Liver (tissue), 10 donors: Measurements from ENCODE around the gene RBCK1. TPM values are rescaled to one million over a fixed set of nuclear protein-coding genes. Genes with fewer than 3 reads are reported as not detected.

Source experiments
- DNase-seq: peaks from one replicate; pipeline ENCODE4 v3.0.0-alpha.2; 2017; ENCODE audit warnings: low spot score
- H3K27ac ChIP-seq, 2 donors: one replicate each; pipeline ENCODE4 v1.7.0; 2013; ENCODE audit warnings: inconsistent platforms in 2 of 2, low read length in 2 of 2, control low read depth in 1 of 2, low read depth in 1 of 2, mild to moderate bottlenecking in 1 of 2
- H3K27me3 ChIP-seq, 4 donors: one replicate each; pipeline versions ENCODE4 v1.6.1 to v1.7.0; 2013; ENCODE audit warnings: low read length in 3 of 4, inconsistent platforms in 1 of 4, mild to moderate bottlenecking in 1 of 4, moderate library complexity in 1 of 4; ENCODE audit not compliant: control insufficient read depth in 4 of 4, insufficient read depth in 4 of 4
- H3K36me3 ChIP-seq, 4 donors: one replicate each; pipeline versions ENCODE4 v1.6.1 to v1.7.0; 2013; ENCODE audit warnings: low read length in 3 of 4, mild to moderate bottlenecking in 3 of 4, low read depth in 1 of 4, moderate library complexity in 1 of 4; ENCODE audit not compliant: control insufficient read depth in 4 of 4, insufficient read depth in 3 of 4
- H3K4me1 ChIP-seq, 4 donors: one replicate each; pipeline versions ENCODE4 v1.6.1 to v1.7.0; 2013; ENCODE audit warnings: low read length in 3 of 4, mild to moderate bottlenecking in 3 of 4, moderate library complexity in 1 of 4; ENCODE audit not compliant: control insufficient read depth in 4 of 4, insufficient read depth in 4 of 4
- H3K4me3 ChIP-seq, 3 donors: one replicate each; pipeline versions ENCODE4 v1.6.1 to v1.7.0; 2013; ENCODE audit warnings: low read length in 3 of 3, control low read depth in 1 of 3, low read depth in 1 of 3, mild to moderate bottlenecking in 1 of 3
- H3K9ac ChIP-seq, 2 donors: one replicate each; pipeline ENCODE4 v1.7.0; 2013; ENCODE audit warnings: low read length in 2 of 2, mild to moderate bottlenecking in 2 of 2, moderate library complexity in 2 of 2, control low read depth in 1 of 2, low read depth in 1 of 2
- H3K9me3 ChIP-seq, 4 donors: one replicate each; pipeline versions ENCODE4 v1.6.1 to v1.7.0; 2013; ENCODE audit warnings: low read length in 3 of 4; ENCODE audit not compliant: control insufficient read depth in 4 of 4
- ATF3 ChIP-seq: IDR thresholded peaks from 2 replicates; pipeline ENCODE4 v1.6.1; 2016; ENCODE audit warnings: antibody characterized with exemption
- EGR1 ChIP-seq, 2 donors: IDR thresholded peaks; 2 replicates each; pipeline ENCODE4 v1.6.1; 2016 to 2018; ENCODE audit warnings: antibody characterized with exemption in 2 of 2, low read depth in 2 of 2
- FOXA2 ChIP-seq: IDR thresholded peaks from 2 replicates; pipeline ENCODE4 v1.6.1; 2016; ENCODE audit warnings: antibody characterized with exemption
- GABPA ChIP-seq, 2 donors: IDR thresholded peaks in 1 of 2; conservative IDR thresholded peaks in 1 of 2; 2 replicates each; pipeline ENCODE4 v1.6.1; 2016; ENCODE audit warnings: antibody characterized with exemption in 2 of 2, mild to moderate bottlenecking in 1 of 2, moderate library complexity in 1 of 2
- HNF4A ChIP-seq, 2 donors: conservative IDR thresholded peaks; 2 replicates each; pipeline ENCODE4 v1.6.1; 2016; ENCODE audit warnings: antibody characterized with exemption in 2 of 2, mild to moderate bottlenecking in 2 of 2
- HNF4G ChIP-seq: IDR thresholded peaks from 2 replicates; pipeline ENCODE4 v1.6.1; 2016; ENCODE audit warnings: antibody characterized with exemption
- JUND ChIP-seq, 2 donors: IDR thresholded peaks; 2 replicates each; pipeline ENCODE4 v1.6.1; 2016; ENCODE audit warnings: antibody characterized with exemption in 2 of 2
- MAX ChIP-seq: IDR thresholded peaks from 2 replicates; pipeline ENCODE4 v1.6.1; 2016; ENCODE audit warnings: antibody characterized with exemption
- NR2F2 ChIP-seq: IDR thresholded peaks from 2 replicates; pipeline ENCODE4 v1.6.1; 2016; ENCODE audit warnings: antibody characterized with exemption
- RAD21 ChIP-seq, 2 donors: IDR thresholded peaks; 2 replicates each; pipeline ENCODE4 v1.6.1; 2016; ENCODE audit warnings: antibody characterized with exemption in 2 of 2, mild to moderate bottlenecking in 2 of 2
- RXRA ChIP-seq, 2 donors: IDR thresholded peaks; 2 replicates each; pipeline ENCODE4 v1.6.1; 2017 to 2018; ENCODE audit warnings: antibody characterized with exemption in 2 of 2, mild to moderate bottlenecking in 1 of 2
- SP1 ChIP-seq: IDR thresholded peaks from 2 replicates; pipeline ENCODE4 v1.6.1; 2018; ENCODE audit warnings: antibody characterized with exemption, mild to moderate bottlenecking
- TAF1 ChIP-seq: conservative IDR thresholded peaks from 2 replicates; pipeline ENCODE4 v1.6.1; 2016; ENCODE audit warnings: antibody characterized with exemption, mild to moderate bottlenecking
- ZBTB33 ChIP-seq: IDR thresholded peaks from 2 replicates; pipeline ENCODE4 v1.6.1; 2016; ENCODE audit warnings: antibody characterized with exemption
- WGBS: extraction: QIAGEN DNeasy Blood & Tissue Kit; methylation state at CpG from one replicate; pipeline ENCODE4 v1.1.7; 2013; 5-methylcytosine and 5-hydroxymethylcytosine counted together
- polyA plus RNA-seq, 2 donors: library from polyadenylated mRNA; stranded (reverse) in 1 of 2; unstranded in 1 of 2; fragments of 200-250 nt in 1 of 2; fragments of >200 nt in 1 of 2; fragmentation: Nextera tagmentation in 1 of 2; extraction: Ambion mirVana in 1 of 2; gene quantifications; one replicate each; pipeline versions ENCODE4 v1.2.1 to v1.2.3, GENCODE V29; 2013 to 2015
- small RNA-seq: library from RNA; depleted of rRNA; stranded (forward); fragments of <200 nt; gene quantifications from one replicate; pipeline ENCODE3, GENCODE V24; 2014
- total RNA-seq, 2 donors: library from RNA; depleted of rRNA; stranded (reverse); fragments of >200 nt; gene quantifications; one replicate each; pipeline ENCODE4 v1.2.3, GENCODE V29; 2014
- donor health status: healthy.
- donor health status: healthy.
- donor health status: healthy.
- donor health status: healthy.
- donor health status: healthy.

Gene RBCK1
- total and polyA plus RNA-seq, 4 donors: 18.0 to 62.6 (median 54.8) TPM

- Histone ChIP-seq H3K9ac (peak overlapping the region in 1 of 2 donors; percentile 3), H3K27me3 (no peaks in the 10 kb centered on the region), H3K27ac (no peak overlapping the region), H3K4me1 (peaks cover 0 to 8% (median 5%) of the 10 kb centered on the region in 4 donors), H3K4me3 (no peak overlapping the region), H3K9me3 (no peaks in the 10 kb centered on the region), H3K36me3 (peaks cover 9 to 24% (median 17%) of the 10 kb centered on the region in 4 donors)
- TF ChIP-seq SP1 (no peak), EGR1 (IDR thresholded peaks at IDR 0.05; ENCODE audit: low read depth in 2 of 2) (no peak)
- no peak for DNase-seq
- 35% methylated on average over 3 of the region's 3 CpGs for WGBS
Observed at GRCh38 chr20:480044-480443, 71.9 kb downstream of the RBCK1 start.

- peaks cover 12 to 30% (median 21%) of the 10 kb centered on the region in 4 donors for H3K36me3 ChIP-seq
- H3K4me3 ChIP-seq: no peak overlapping the region
- WGBS: 82% methylated on average over 1 of the region's 1 CpG
- H3K27ac ChIP-seq: no peak overlapping the region
- DNase-seq: no peak
- TF ChIP-seq HNF4A (conservative IDR thresholded peaks at IDR 0.05): no peak
- no peak for TF ChIP-seq ATF3
- no peak for TF ChIP-seq RXRA (IDR thresholded peaks at IDR 0.05)
- TF ChIP-seq TAF1: no peak
- TF ChIP-seq RAD21 (IDR thresholded peaks at IDR 0.05): no peak
- TF ChIP-seq HNF4G: no peak
- TF ChIP-seq ZBTB33: no peak
- TF ChIP-seq GABPA (IDR thresholded peaks at IDR 0.05 in 1 of 2, conservative IDR thresholded peaks at IDR 0.05 in 1 of 2): no peak
- no peak for TF ChIP-seq NR2F2
- TF ChIP-seq JUND (IDR thresholded peaks at IDR 0.05): no peak
- TF ChIP-seq FOXA2: no peak
- no peak for TF ChIP-seq MAX
- peaks cover 0 to 8% (median 5%) of the 10 kb centered on the region in 4 donors for H3K4me1 ChIP-seq
- no peaks in the 10 kb centered on the region for H3K9me3 ChIP-seq
- H3K27me3 ChIP-seq: no peaks in the 10 kb centered on the region
- no peak overlapping the region for H3K9ac ChIP-seq
Observed at GRCh38 chr20:481167-481566, 73.1 kb downstream of the RBCK1 start.

Small RNA genes lying within 50 kb of the gene (small RNA-seq; reads per million reads assigned to genes)
- gene RF00019: not detected

Other genes starting within 250 kb of the RBCK1 start
- not detected for gene DEFB128, start 218.6 kb upstream of the RBCK1 start, total RNA-seq
- gene DEFB128, start 218.6 kb upstream of the RBCK1 start, polyA plus RNA-seq: not detected
- gene DEFB129, start 181.0 kb upstream of the RBCK1 start, total RNA-seq: not detected
- gene DEFB129, start 181.0 kb upstream of the RBCK1 start, polyA plus RNA-seq: not detected
- gene DEFB132, start 150.6 kb upstream of the RBCK1 start, total RNA-seq: under 1 TPM in 1 of 2 donors, not detected in 1; 0.08 TPM
- gene DEFB132, start 150.6 kb upstream of the RBCK1 start, polyA plus RNA-seq: under 1 TPM in 1 of 2 donors, not detected in 1; 0.08 TPM
- gene C20orf96, start 117.5 kb upstream of the RBCK1 start, total RNA-seq: 1 to 10 TPM; 1.2 to 2.2 TPM
- 1 to 10 TPM in 1 of 2 donors, under 1 TPM in 1; 0.70 to 2.6 TPM for gene C20orf96, start 117.5 kb upstream of the RBCK1 start, polyA plus RNA-seq
- gene ZCCHC3, start 110.7 kb upstream of the RBCK1 start, total RNA-seq: 10 to 100 TPM in 1 of 2 donors, 1 to 10 TPM in 1; 6.2 to 22.1 TPM
- gene ZCCHC3, start 110.7 kb upstream of the RBCK1 start, polyA plus RNA-seq: 1 to 10 TPM; 2.4 to 5.0 TPM
- gene SOX12, start 82.7 kb upstream of the RBCK1 start, total RNA-seq: 1 to 10 TPM in 1 of 2 donors, under 1 TPM in 1; 0.67 to 4.2 TPM
- 1 to 10 TPM; 1.3 to 2.0 TPM for gene SOX12, start 82.7 kb upstream of the RBCK1 start, polyA plus RNA-seq
- 10 to 100 TPM in 1 of 2 donors, 1 to 10 TPM in 1; 1.9 to 12.0 TPM for gene NRSN2, start 61.2 kb upstream of the RBCK1 start, total RNA-seq
- gene NRSN2, start 61.2 kb upstream of the RBCK1 start, polyA plus RNA-seq: 1 to 10 TPM; 3.5 to 6.0 TPM
- 10 to 100 TPM in 1 of 2 donors, 1 to 10 TPM in 1; 4.8 to 36.3 TPM for gene TRIB3, start 27.5 kb upstream of the RBCK1 start, total RNA-seq
- gene TRIB3, start 27.5 kb upstream of the RBCK1 start, polyA plus RNA-seq: 10 to 100 TPM; 41.2 to 63.1 TPM
- gene TBC1D20, start 54.2 kb downstream of the RBCK1 start, total RNA-seq: 10 to 100 TPM; 14.4 to 18.9 TPM
- 1 to 10 TPM; 8.7 to 9.4 TPM for gene TBC1D20, start 54.2 kb downstream of the RBCK1 start, polyA plus RNA-seq
- 10 to 100 TPM; 60.2 to 60.3 TPM for gene CSNK2A1, start 135.5 kb downstream of the RBCK1 start, total RNA-seq
- 10 to 100 TPM; 17.0 to 19.3 TPM for gene CSNK2A1, start 135.5 kb downstream of the RBCK1 start, polyA plus RNA-seq
- gene TCF15, start 202.0 kb downstream of the RBCK1 start, total RNA-seq: not detected
- gene TCF15, start 202.0 kb downstream of the RBCK1 start, polyA plus RNA-seq: not detected
- 10 to 100 TPM; 22.8 to 26.8 TPM for gene SRXN1, start 244.9 kb downstream of the RBCK1 start, total RNA-seq
- 10 to 100 TPM; 14.3 to 60.2 TPM for gene SRXN1, start 244.9 kb downstream of the RBCK1 start, polyA plus RNA-seq